Activated CD4-positive, alpha-beta T cell treated with anti-CD3 and anti-CD28 coated beads, Interleukin-2, Interleukin-6, amounts not matched to agents 100 ng/mL and 50 ng/mL, durations not matched to agents 16 hours and 8 hours (primary cell): ENCODE data around the gene MAST4.
"Not testable (repeated sequence)": the region's sequence is repeated elsewhere in the genome, so short reads cannot be mapped to it uniquely, and the experiment has no call there.

Source experiments
- DNase-seq: peaks from one replicate; pipeline ENCODE4 v3.0.0-alpha.2; 2020

The MAST4 gene

DNA sequence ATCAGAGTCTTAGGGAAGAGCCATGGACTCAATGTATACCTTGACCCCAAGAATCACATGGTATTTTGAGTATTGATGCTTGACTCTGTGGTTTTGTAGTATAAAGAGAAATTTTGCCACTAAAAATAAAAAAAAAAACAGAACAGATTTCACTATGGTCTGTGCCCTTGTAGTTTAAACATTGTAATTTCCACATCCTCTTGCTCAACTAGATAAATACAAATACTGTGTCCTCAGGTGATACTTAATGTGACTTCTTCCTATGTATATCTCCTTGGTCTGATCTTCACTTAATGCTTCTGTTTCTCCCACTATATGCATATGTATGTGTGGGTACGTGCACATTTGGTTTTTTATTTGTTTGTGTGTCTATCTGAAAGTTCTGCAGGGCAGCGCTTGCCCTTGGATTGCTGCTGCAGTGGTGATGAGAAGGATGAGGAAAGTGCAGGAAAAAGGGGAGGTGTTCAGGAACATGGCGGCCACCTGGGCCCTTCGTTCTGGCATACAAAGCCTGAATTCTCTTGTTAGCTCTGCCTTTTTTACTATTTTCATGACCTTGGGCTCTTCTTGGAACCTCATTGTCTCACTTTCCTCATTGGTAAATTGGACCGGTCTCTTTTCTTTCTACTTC is 222.2 kb downstream of the MAST4 start:
- DNase-seq = no peak

GRCh38 chr5:66818935-66819328 is 222.7 kb downstream of the MAST4 start:
- no peak for DNase-seq

DNA sequence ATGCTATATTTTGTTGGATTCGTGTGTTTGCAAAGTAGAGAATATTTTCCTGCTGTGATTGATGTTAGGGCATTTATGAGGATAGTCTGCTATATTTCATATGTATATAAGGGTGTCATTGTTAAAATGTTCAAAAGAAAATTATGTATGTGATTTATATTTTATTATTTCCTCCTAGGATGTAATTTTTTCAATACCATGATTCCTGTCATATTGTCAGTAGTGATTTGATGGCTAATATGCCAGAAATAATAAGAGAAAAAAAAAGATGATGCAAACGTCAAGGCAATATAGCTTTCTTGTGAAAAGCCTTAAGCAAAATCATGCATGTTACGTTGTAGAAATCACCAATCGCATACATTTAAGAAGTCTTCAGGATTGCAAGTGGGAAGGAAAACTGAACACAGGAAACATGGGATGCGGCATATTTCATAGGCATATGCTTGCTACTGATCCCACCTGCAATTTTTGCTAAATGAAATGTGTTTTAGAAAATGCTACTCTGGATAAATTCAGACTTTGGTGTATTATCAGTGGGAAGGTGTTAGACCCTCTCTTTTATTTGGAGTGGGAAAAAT is 224.5 kb downstream of the MAST4 start:
- DNase-seq = no peak

DNA sequence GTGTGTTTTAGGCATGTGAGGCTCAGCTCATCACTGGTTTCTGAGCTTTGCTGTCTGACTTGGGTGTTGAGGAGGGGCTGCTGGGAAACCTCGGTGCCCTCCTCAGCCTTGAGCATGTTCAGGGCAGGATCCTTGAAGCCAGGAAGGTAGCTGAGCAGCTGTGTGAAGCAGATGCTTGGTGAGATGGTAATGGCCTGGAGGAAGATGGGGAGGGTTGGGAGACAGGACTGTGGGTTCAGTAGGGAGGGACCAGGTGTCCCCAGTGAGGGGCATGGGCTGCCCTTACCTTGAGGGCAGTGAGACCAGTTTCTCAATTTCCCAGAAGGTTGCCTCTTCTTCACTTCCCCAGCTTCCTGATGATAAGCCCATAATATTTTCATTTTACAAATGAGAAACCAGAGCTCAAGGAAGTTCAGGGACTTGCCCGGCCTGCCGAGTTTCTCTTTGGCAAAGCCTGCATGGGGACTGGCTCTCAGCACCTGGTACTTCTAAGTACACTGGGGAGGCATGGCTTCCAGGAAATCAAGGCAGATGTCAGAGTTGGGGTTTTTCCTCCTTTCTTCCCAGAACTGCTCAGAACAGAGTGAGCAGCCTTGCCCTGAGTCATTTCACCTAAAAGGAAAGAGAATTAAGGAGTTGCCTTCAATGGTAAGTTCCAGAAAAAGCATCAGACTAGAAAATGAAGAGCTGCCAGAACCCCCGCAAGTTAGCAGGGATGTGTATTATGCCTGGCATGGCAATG is 225.7 kb downstream of the MAST4 start:
- DNase-seq = peak; percentile 83

DNA sequence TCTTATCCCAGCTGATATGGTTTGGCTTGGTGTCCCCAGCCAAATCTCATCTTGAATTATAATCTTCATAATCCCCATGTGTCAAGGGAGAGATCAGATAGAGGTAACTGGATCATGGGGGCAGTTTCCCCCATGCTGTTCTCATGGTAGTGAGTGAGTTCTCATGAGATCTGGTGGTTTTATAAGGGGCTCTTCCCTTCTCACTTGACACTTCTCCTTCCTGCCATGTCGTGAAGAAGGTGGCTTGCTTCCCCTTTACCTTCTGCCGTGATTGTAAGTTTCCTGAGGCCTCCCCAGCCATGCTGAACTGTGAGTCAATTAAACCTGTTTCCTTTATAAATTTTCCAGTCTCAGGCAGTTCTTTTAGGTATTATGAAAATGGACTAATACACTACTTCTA is 226.7 kb downstream of the MAST4 start:
- DNase-seq = not testable (repeated sequence)

DNA sequence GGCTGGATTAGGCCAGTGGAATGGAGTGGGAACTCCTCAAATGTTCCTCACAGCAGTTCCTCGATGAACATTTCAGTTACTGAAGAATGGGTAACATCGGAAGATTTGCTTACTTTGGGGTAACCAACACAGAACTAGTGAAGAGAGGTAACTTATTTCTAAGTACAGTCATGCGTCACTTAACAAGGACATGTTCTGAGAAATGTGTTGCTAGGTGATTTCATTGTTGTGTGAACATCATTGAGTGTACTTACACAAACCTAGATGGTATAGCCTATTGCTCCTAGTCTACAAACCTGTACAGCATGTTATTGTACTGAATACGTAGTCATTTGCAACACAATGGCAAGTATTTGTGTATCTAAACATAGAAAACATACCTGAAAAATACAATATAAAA is 228.3 kb downstream of the MAST4 start:
- peak; percentile 40 for DNase-seq

GRCh38 chr5:66826263-66826662 is 230.1 kb downstream of the MAST4 start:
- no peak for DNase-seq

- DNase-seq = no peak
Measured at GRCh38 chr5:66826696-66827095, 230.5 kb downstream of the MAST4 start.

DNA sequence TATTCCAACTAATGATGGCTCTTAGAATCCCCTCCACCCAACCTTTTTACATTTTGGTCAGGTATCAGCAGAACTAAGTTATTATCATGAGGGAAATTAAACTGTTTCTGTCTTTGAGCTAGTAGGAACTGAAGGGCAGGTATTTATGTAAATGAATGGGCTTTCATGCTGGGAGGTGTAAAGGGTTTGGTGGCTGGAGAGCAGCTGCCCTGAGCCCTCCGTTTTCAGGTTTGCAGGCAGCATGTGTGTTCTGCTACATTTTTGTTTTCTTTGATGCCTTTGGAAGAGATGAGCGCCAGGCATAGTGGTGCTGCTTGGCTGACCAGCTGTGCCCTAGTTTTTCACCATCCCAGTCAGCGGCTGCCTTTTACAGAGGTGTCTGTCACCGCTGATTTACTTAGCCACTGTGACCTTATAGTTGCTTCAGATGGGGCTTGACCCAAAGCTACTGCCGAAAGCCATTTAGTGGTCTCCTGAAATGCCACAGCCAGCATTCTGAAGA is 231.9 kb downstream of the MAST4 start:
- DNase-seq = no peak

- peak; percentile 85 for DNase-seq
Measured at GRCh38 chr5:66828548-66829357, 232.6 kb downstream of the MAST4 start.

GRCh38 chr5:66829358-66829674 is 233.1 kb downstream of the MAST4 start:
- no peak for DNase-seq

- peak; percentile 29 for DNase-seq
Measured at GRCh38 chr5:66829826-66830225, 233.6 kb downstream of the MAST4 start.

GRCh38 chr5:66830636-66831035 is 234.4 kb downstream of the MAST4 start:
- DNase-seq = no peak

DNA sequence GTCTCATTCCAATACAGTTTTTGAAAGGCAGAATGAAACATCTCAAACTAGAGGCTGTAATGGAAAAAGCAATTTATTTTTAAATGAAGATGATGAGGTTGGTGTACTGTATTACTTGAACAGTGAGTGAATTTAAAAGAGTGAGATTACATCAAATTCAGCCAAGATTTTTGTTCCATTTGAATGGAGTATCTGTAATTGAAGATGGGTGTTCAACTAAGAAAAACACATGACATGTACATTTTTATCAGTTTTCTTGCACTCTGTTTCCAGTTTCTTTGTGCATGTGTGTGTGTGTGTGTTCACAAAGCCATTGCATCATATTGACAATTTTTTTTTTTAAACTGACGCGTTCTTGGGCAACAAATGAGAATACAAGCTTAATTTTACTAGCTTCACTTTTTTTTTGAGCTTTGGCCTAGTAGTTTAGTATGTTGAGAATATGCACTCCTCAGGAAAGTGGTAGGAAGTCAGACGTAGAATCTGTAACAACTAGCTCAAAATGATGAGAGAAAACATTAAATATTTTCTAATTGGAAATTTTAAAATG is 243.5 kb downstream of the MAST4 start:
- DNase-seq = no peak

DNA sequence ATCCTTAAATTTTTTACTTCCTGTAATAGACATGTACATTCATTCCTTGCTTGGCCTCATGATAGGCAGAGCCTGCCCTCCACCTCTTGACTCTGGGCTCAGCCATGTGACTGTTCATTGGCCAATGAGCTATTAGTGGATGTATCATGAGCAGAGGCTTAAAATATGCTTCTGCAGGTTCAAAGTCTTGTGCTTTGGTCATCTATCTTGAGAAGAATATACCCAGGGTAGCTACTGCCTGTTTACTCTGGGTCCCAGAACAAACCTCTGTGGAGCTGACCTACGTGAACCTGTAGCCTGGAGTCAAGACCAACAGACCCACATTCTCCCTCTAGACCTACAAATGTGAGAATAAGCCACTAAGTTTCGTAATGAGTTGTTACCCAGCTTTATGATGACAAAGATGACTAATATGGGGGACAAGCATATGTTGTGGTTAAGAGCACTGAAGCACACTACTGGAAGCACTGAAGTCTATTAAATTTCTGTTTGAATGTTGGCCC is 244.4 kb downstream of the MAST4 start:
- peak; percentile 90 for DNase-seq

DNA sequence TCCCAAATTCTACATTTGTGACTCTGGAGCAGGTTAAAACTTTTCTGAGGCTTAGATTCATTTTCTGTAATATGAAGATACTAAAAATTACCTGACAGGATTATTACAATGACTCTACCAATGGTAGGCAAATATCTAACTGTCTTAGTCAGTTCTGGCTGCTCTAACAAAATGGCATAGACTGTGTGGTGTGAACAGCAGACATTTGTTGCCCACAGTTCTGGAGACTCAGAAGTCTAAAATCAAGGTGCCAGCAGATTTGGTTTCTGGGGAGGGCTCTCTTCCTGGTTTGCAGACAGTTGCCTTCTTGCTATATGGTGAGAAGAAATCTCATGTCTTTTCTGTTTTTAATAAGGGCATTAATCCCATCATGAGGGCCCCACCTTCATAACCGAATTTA is 245.1 kb downstream of the MAST4 start:
- peak; percentile 52 for DNase-seq

GRCh38 chr5:66842540-66842939 is 246.3 kb downstream of the MAST4 start:
- no peak for DNase-seq

GRCh38 chr5:66843065-66843464 is 246.9 kb downstream of the MAST4 start:
- no peak for DNase-seq

GRCh38 chr5:66848749-66849641 is 252.8 kb downstream of the MAST4 start:
- no peak for DNase-seq

DNA sequence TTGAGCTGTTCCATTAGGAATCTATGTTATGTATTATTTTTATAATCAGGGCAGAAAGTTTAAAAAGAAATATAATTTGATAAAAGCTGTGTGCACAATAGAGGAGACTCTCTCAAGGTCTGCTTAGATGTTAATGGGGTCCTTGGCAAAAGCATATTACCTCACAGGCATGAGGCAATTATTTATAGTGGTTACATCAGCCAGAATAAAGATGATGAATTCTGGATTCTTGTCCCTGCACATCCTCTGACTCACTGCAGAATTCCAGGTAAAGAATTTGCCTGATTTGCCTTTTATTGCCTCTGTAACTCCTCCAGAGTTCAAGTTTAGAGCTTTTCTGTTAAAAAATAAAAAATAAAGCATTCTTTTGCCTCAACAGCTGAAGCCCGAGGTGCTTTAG is 253.6 kb downstream of the MAST4 start:
- DNase-seq = no peak

- no peak for DNase-seq
Measured at GRCh38 chr5:66850354-66851075, 254.3 kb downstream of the MAST4 start.
